ENCODE results near the gene DERL3. TPM values are rescaled to one million over a fixed set of nuclear protein-coding genes. Genes with fewer than 3 reads are reported as not detected.

Gene DERL3
- polyA plus RNA-seq, 1 donor (not counting 4 experiments of a cell fraction or from before 2014, with no cell fraction given), result 0.05 TPM

- no peak overlapping the region for H3K27ac ChIP-seq (ENCODE audit: control insufficient read depth, insufficient read depth, low read length)
- no peak overlapping the region for H2AFZ ChIP-seq (ENCODE audit: control insufficient read depth, low read length)
- peaks cover 2% of the 10 kb centered on the region for H3K9me1 ChIP-seq (ENCODE audit: control insufficient read depth, extremely low read depth, insufficient read depth, low read length)
- H3K4me3 ChIP-seq (ENCODE audit: control insufficient read depth in 2 of 3, extremely low read depth in 1 of 3, insufficient read depth in 2 of 3, low read depth in 1 of 3, low read length in 3 of 3), result no peak overlapping the region
- H3K27me3 ChIP-seq (ENCODE audit: control insufficient read depth, extremely low read depth, insufficient read depth, low read length), result no peaks in the 10 kb centered on the region
- no peak overlapping the region for H3K4me2 ChIP-seq (ENCODE audit: control insufficient read depth, extremely low read depth, insufficient read depth, low read depth, low read length)
- peaks cover 5% of the 10 kb centered on the region for H3K79me2 ChIP-seq (ENCODE audit: control insufficient read depth, insufficient read depth, low read length)
- H4K20me1 ChIP-seq (ENCODE audit: control insufficient read depth, extremely low read depth, insufficient read depth, low read length), result no peaks in the 10 kb centered on the region
- no peak for TF ChIP-seq EZH2 (IDR thresholded peaks at IDR 0.05; ENCODE audit: low read length)
- TF ChIP-seq CTCF (optimal IDR thresholded peaks at IDR 0.05 in 1 of 3, IDR thresholded peaks at IDR 0.05 in 1 of 3, conservative IDR thresholded peaks at IDR 0.05 in 1 of 3; ENCODE audit: extremely low read depth in 1 of 3, insufficient read depth in 2 of 3, low read length in 3 of 3), result no peak
- no peak for FAIRE-seq
- DNase-seq (ENCODE audit: low read depth, low spot score), result no peak
- H3K9ac ChIP-seq (ENCODE audit: control insufficient read depth, extremely low read depth, insufficient read depth, low read length), result no peak overlapping the region
- no peaks in the 10 kb centered on the region for H3K9me3 ChIP-seq (ENCODE audit: control insufficient read depth, low read depth, low read length)
- peaks cover 48 to 59% of the 10 kb centered on the region in 2 experiments for H3K36me3 ChIP-seq (ENCODE audit: control insufficient read depth in 2 of 2, extremely low read depth in 1 of 2, insufficient read depth in 2 of 2, low read length in 2 of 2)
- H3K4me1 ChIP-seq (ENCODE audit: control insufficient read depth, extremely low read depth, insufficient read depth, low read length), result peaks cover 8% of the 10 kb centered on the region
- dilution Hi-C loops (cut with MboI; ENCODE audit: extremely low pct_ligation_motif_present, low sequenced_read_pairs), result no loop called here
These were observed 11.3 kb downstream of the DERL3 start for GRCh38 chr22:23827351-23827995.

- dilution Hi-C loops (cut with MboI; ENCODE audit: extremely low pct_ligation_motif_present, low sequenced_read_pairs), result no loop called here
- no peaks in the 10 kb centered on the region for H3K9me3 ChIP-seq (ENCODE audit: control insufficient read depth, low read depth, low read length)
- FAIRE-seq, result peak; percentile 9
- H3K4me3 ChIP-seq (ENCODE audit: control insufficient read depth in 2 of 3, extremely low read depth in 1 of 3, insufficient read depth in 2 of 3, low read depth in 1 of 3, low read length in 3 of 3), result no peak overlapping the region
- peaks cover 2% of the 10 kb centered on the region for H3K9me1 ChIP-seq (ENCODE audit: control insufficient read depth, extremely low read depth, insufficient read depth, low read length)
- H3K36me3 ChIP-seq (ENCODE audit: control insufficient read depth in 2 of 2, extremely low read depth in 1 of 2, insufficient read depth in 2 of 2, low read length in 2 of 2), result peaks cover 48 to 51% of the 10 kb centered on the region in 2 experiments
- no peak overlapping the region for H2AFZ ChIP-seq (ENCODE audit: control insufficient read depth, low read length)
- no peak overlapping the region for H3K4me2 ChIP-seq (ENCODE audit: control insufficient read depth, extremely low read depth, insufficient read depth, low read depth, low read length)
- peaks cover 5% of the 10 kb centered on the region for H3K79me2 ChIP-seq (ENCODE audit: control insufficient read depth, insufficient read depth, low read length)
- no peaks in the 10 kb centered on the region for H4K20me1 ChIP-seq (ENCODE audit: control insufficient read depth, extremely low read depth, insufficient read depth, low read length)
- no peaks in the 10 kb centered on the region for H3K27me3 ChIP-seq (ENCODE audit: control insufficient read depth, extremely low read depth, insufficient read depth, low read length)
- H3K4me1 ChIP-seq (ENCODE audit: control insufficient read depth, extremely low read depth, insufficient read depth, low read length), result peaks cover 8% of the 10 kb centered on the region
- no peak overlapping the region for H3K27ac ChIP-seq (ENCODE audit: control insufficient read depth, insufficient read depth, low read length)
- no peak for TF ChIP-seq CTCF (optimal IDR thresholded peaks at IDR 0.05 in 1 of 3, IDR thresholded peaks at IDR 0.05 in 1 of 3, conservative IDR thresholded peaks at IDR 0.05 in 1 of 3; ENCODE audit: extremely low read depth in 1 of 3, insufficient read depth in 2 of 3, low read length in 3 of 3)
- no peak for TF ChIP-seq EZH2 (IDR thresholded peaks at IDR 0.05; ENCODE audit: low read length)
- no peak for DNase-seq (ENCODE audit: low read depth, low spot score)
- H3K9ac ChIP-seq (ENCODE audit: control insufficient read depth, extremely low read depth, insufficient read depth, low read length), result no peak overlapping the region
These were observed 12.1 kb downstream of the DERL3 start for GRCh38 chr22:23826510-23827350.
